Breast epithelium (tissue), 4 donors: ENCODE results near the gene RNPS1. TPM values are rescaled to one million over a fixed set of nuclear protein-coding genes. Genes with fewer than 3 reads are reported as not detected.

ENCODE experiments used
- DNase-seq, 2 donors: peaks; one replicate each; pipeline ENCODE4 v3.0.0-alpha.2; 2019; ENCODE audit warnings: low spot score in 2 of 2
- H3K27ac ChIP-seq, 2 donors: fragments of 200-600 bp; sonication (generic) in 1 of 2; one replicate each; pipeline ENCODE4 v1.5.1; 2016 to 2019; ENCODE audit warnings: mild to moderate bottlenecking in 1 of 2
- H3K27me3 ChIP-seq, 2 donors: fragments of 200-600 bp; sonication (generic) in 1 of 2; one replicate each; pipeline versions ENCODE4 v1.5.1 to v1.6.0; 2017 to 2019; ENCODE audit warnings: control low read depth in 1 of 2, mild to moderate bottlenecking in 1 of 2
- H3K36me3 ChIP-seq: fragments of 200-600 bp; one replicate; pipeline ENCODE4 v1.5.1; 2019
- H3K4me1 ChIP-seq, 2 donors: fragments of 200-600 bp; sonication (generic); one replicate each; pipeline ENCODE4 v1.5.1; 2016 to 2019; ENCODE audit warnings: control low read depth in 1 of 2
- H3K4me3 ChIP-seq, 3 donors: fragments of 200-600 bp; sonication (generic); 1 replicate in 2 of 3; 2 replicates in 1 of 3; pipeline ENCODE4 v1.5.1; 2016 to 2019; ENCODE audit warnings: mild to moderate bottlenecking in 3 of 3, moderate library complexity in 2 of 3
- H3K9me3 ChIP-seq, 2 donors: fragments of 200-600 bp; sonication (generic) in 1 of 2; one replicate each; pipeline ENCODE4 v1.5.1; 2016 to 2019; ENCODE audit warnings: control low read depth in 1 of 2
- POLR2A ChIP-seq: fragments of 450-650 bp; IDR thresholded peaks from one replicate; pipeline ENCODE4 v1.6.1; 2016; ENCODE audit warnings: antibody characterized with exemption, mild to moderate bottlenecking, moderate library complexity
- POLR2AphosphoS5 ChIP-seq, 3 donors: sonication (generic); formaldehyde crosslinking; IDR thresholded peaks; one replicate each; pipeline ENCODE4 v1.6.1; 2017; ENCODE audit warnings: antibody characterized with exemption in 3 of 3
- intact Hi-C: fragments of 100-400 bp; cut with DNase I; formaldehyde crosslinking; loops from one replicate; pipeline ENCODE4 v1.15.1; 2023; ENCODE audit warnings: low total_unique reads
- total RNA-seq, 3 donors: library from RNA; depleted of rRNA; stranded (reverse); fragments of >200 nt; gene quantifications; one replicate each; pipeline ENCODE4 v1.1.0, GENCODE V29; 2016
- TF ChIP-seq, protein P1 (sequence below), 3 donors: fragments of 450-650 bp; IDR thresholded peaks; one replicate each; pipeline ENCODE4 v1.5.1; 2016 to 2017; ENCODE audit warnings: antibody characterized with exemption in 3 of 3, mild to moderate bottlenecking in 3 of 3, moderate library complexity in 3 of 3

RNPS1 gene
- total RNA-seq, 3 donors from 2014 or later: 93.1 to 107 (median 97.5) TPM

DNA sequence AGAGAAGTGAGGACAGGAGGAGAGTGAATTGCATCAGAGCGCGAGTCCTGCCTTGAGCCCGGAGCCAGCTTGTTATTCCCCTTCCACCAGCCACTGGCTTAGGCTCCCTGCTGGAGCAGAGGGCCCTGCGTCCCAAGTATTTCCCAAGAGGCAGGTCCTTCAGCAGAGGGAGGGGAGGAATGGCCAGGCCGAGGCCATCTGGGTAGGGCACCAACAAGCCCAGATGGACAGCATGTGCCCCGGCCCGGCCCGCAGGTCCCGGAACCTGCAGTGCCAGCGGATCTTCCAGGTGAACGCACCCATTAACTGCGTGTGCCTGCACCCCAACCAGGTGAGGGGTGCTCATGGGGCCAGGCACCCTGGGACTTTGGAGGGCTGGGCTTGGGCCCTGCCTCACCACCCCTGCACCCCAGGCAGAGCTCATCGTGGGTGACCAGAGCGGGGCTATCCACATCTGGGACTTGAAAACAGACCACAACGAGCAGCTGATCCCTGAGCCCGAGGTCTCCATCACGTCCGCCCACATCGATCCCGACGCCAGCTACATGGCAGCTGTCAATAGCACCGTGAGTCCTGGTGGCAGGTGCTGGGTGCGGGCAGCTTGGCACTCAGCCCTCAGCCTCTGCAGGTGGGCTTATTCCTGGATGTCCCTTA lies 61.0 kb downstream of the RNPS1 start:
- no peaks in the 10 kb centered on the region for H3K9me3 ChIP-seq
- H3K4me1 ChIP-seq: peaks cover 8 to 14% of the 10 kb centered on the region in 2 donors
- no peak for DNase-seq
- no peaks in the 10 kb centered on the region for H3K27me3 ChIP-seq
- intact Hi-C loops: no loop called here
- TF ChIP-seq, protein P1, sequence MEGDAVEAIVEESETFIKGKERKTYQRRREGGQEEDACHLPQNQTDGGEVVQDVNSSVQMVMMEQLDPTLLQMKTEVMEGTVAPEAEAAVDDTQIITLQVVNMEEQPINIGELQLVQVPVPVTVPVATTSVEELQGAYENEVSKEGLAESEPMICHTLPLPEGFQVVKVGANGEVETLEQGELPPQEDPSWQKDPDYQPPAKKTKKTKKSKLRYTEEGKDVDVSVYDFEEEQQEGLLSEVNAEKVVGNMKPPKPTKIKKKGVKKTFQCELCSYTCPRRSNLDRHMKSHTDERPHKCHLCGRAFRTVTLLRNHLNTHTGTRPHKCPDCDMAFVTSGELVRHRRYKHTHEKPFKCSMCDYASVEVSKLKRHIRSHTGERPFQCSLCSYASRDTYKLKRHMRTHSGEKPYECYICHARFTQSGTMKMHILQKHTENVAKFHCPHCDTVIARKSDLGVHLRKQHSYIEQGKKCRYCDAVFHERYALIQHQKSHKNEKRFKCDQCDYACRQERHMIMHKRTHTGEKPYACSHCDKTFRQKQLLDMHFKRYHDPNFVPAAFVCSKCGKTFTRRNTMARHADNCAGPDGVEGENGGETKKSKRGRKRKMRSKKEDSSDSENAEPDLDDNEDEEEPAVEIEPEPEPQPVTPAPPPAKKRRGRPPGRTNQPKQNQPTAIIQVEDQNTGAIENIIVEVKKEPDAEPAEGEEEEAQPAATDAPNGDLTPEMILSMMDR (IDR thresholded peaks at IDR 0.05): no peak
- TF ChIP-seq POLR2AphosphoS5 (IDR thresholded peaks at IDR 0.05) (no peak), POLR2A (no peak)
- H3K4me3 ChIP-seq: peak overlapping the region in 1 of 3 donors; percentile 80
- peak overlapping the region in 1 of 2 donors; percentile 99 for H3K27ac ChIP-seq
- H3K36me3 ChIP-seq: no peaks in the 10 kb centered on the region

DNA sequence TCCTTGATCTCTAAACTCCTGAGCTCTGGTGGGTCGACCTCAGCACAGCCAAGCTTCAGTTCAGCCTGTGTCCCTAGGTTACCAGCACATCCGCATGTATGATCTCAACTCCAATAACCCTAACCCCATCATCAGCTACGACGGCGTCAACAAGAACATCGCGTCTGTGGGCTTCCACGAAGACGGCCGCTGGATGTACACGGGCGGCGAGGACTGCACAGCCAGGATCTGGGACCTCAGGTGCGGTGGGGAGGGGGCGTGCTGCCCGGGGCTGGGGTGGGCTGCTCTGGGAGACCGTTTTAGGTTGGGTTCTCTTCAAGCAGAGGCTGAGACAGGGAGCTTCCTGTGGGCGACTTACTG lies 61.5 kb downstream of the RNPS1 start:
- Histone ChIP-seq H3K27ac (peak overlapping the region; percentile 91 to 99), H3K36me3 (no peaks in the 10 kb centered on the region)

DNA sequence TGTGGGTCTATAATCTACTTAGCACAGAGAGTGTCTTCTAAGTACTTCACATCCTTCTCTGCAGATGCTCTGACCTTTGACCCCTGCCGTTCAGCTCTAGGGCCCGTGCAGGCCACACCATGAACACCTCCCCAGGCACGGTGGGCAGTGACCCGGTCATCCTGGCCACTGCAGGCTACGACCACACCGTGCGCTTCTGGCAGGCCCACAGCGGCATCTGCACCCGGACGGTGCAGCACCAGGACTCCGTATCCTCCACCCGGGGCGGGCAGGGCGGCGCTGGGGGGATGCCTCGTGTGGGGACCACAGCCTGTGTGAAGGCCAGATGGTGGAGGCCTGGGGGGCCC lies 62.0 kb downstream of the RNPS1 start:
- no peaks in the 10 kb centered on the region for H3K9me3 ChIP-seq
- H3K27ac ChIP-seq: peak overlapping the region; percentile 91 to 99
- peaks cover 8 to 10% of the 10 kb centered on the region in 2 donors for H3K4me1 ChIP-seq
- peak overlapping the region; percentile 62 to 80 (median 79) for H3K4me3 ChIP-seq
- no peaks in the 10 kb centered on the region for H3K27me3 ChIP-seq
- TF ChIP-seq, protein P1 (IDR thresholded peaks at IDR 0.05): no peak
- no peak for TF ChIP-seq POLR2AphosphoS5 (IDR thresholded peaks at IDR 0.05)
- H3K36me3 ChIP-seq: no peaks in the 10 kb centered on the region
- DNase-seq: no peak
- intact Hi-C loops: no loop called here

More for the DNA sequence above, 61.5 kb downstream of the RNPS1 start:
- Histone ChIP-seq H3K4me3 (peak overlapping the region in 2 of 3 donors; percentile 62 to 80), H3K27me3 (no peaks in the 10 kb centered on the region), H3K9me3 (no peaks in the 10 kb centered on the region), H3K4me1 (peaks cover 8 to 10% of the 10 kb centered on the region in 2 donors)
- no peak for DNase-seq
- intact Hi-C loops: no loop called here
- TF ChIP-seq POLR2A (no peak), POLR2AphosphoS5 (IDR thresholded peaks at IDR 0.05) (no peak)
- TF ChIP-seq, protein P1 (IDR thresholded peaks at IDR 0.05): no peak

DNA sequence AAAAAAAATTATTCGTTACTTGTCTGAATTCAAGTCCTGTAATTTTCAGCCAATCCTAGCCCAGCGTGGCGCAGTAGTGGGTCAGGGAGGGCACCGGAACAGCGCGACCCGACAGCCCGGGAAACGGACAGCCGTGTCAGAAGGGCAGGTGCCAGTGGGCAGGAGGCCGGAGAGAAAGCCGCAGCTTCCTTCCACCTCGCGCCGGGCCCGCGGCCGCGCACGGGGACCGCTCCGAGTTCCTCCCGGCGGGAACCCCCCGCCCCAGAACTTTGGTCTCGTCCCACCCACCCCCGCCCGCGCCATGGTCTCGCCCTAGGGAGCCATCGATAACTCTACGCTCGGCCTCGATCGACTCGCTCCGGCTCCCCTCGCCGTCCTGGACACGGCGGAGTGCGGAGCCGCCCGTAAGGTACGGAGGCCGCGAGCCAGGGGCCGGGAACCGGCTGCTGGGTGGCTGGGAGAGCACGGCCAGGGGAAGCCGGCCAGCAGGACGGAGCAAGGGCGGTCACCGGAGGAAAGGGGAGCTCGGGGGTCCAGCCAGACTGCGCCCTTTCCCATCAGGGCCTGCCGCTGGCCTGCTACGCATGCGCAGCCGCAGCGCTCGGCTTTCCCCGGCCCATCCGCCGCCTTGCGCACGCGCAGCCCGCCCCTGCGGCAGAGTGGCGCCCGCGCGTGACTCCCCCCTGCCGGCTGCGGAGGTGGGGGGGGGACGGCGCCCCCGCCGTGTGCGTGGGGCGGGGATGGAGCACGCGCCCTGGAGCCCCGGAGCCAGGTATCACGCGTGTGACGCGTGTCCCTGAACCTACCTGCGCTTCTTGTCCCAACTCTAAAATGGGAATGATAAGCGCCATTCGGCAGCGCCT lies 62.6 kb downstream of the RNPS1 start, which contains the start of gene MLST8:
MLST8 (plus strand) TSS at position 351 of the 863 bp plus-strand sequence. CDS start 632 bp downstream, outside the sequence.
- H3K4me1 ChIP-seq: peaks cover 8 to 10% of the 10 kb centered on the region in 2 donors
- H3K36me3 ChIP-seq: no peaks in the 10 kb centered on the region
- TF ChIP-seq, protein P1 (IDR thresholded peaks at IDR 0.05): peak in 1 of 3 donors; percentile 11
- TF ChIP-seq POLR2AphosphoS5 (IDR thresholded peaks at IDR 0.05) (peak; percentile 89 to 92 (median 92)), POLR2A (peak; percentile 50)
- H3K9me3 ChIP-seq: no peaks in the 10 kb centered on the region
- H3K27ac ChIP-seq: peak within 1 kb of the TSS; percentile 91 to 99
- H3K27me3 ChIP-seq: no peaks in the 10 kb centered on the region
- intact Hi-C loops: no loop called here
- DNase-seq: peak; percentile 76 to 84
- peak within 1 kb of the TSS; percentile 62 to 80 (median 79) for H3K4me3 ChIP-seq
